GM10248 (cell line): Measurements from ENCODE around the gene GRM4.

ENCODE experiments used
- CTCF ChIA-PET: fragments of 300-600 bp; sonication (Branson Sonifier 250); formaldehyde crosslinking; extraction: SDS; loops from one replicate; lab custom pipeline; 2021; ENCODE audit warnings: antibody characterized with exemption; lab: Yijun Ruan, JAX
- POLR2A ChIA-PET: fragments of 350-650 bp; sonication (Branson Sonifier 250); formaldehyde crosslinking; extraction: SDS; loops from one replicate; lab custom pipeline; 2020; ENCODE audit warnings: antibody characterized with exemption; lab: Yijun Ruan, JAX
- DNase-seq: peaks from one replicate; pipeline ENCODE4 v3.0.0; 2012; ENCODE audit errors: extremely low spot score
- TF ChIP-seq, protein P1 (sequence below): IDR thresholded peaks from 2 replicates; pipeline ENCODE4 v1.5.1; 2012; ENCODE audit warnings: mild to moderate bottlenecking, low read depth; ENCODE audit errors: extremely low read depth, missing control alignments, control extremely low read depth

GRM4 gene

GRCh38 chr6:34099878-34100277 is 46.0 kb downstream of the GRM4 start:
- POLR2A ChIA-PET, result no interaction called here
- CTCF ChIA-PET, result interaction anchor here (1.1 kb wide), 1 partner anchor 45 kb away, joined by 3 read pairs; no protein-coding TSS in a partner anchor
- DNase-seq, result no peak
- TF ChIP-seq, protein P1, sequence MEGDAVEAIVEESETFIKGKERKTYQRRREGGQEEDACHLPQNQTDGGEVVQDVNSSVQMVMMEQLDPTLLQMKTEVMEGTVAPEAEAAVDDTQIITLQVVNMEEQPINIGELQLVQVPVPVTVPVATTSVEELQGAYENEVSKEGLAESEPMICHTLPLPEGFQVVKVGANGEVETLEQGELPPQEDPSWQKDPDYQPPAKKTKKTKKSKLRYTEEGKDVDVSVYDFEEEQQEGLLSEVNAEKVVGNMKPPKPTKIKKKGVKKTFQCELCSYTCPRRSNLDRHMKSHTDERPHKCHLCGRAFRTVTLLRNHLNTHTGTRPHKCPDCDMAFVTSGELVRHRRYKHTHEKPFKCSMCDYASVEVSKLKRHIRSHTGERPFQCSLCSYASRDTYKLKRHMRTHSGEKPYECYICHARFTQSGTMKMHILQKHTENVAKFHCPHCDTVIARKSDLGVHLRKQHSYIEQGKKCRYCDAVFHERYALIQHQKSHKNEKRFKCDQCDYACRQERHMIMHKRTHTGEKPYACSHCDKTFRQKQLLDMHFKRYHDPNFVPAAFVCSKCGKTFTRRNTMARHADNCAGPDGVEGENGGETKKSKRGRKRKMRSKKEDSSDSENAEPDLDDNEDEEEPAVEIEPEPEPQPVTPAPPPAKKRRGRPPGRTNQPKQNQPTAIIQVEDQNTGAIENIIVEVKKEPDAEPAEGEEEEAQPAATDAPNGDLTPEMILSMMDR, result no peak

- TF ChIP-seq, protein P1, result no peak
- no peak for DNase-seq
- ChIA-PET POLR2A (no interaction called here), CTCF (no interaction called here)
These were observed 47.6 kb downstream of the GRM4 start for GRCh38 chr6:34098045-34098936.

DNA sequence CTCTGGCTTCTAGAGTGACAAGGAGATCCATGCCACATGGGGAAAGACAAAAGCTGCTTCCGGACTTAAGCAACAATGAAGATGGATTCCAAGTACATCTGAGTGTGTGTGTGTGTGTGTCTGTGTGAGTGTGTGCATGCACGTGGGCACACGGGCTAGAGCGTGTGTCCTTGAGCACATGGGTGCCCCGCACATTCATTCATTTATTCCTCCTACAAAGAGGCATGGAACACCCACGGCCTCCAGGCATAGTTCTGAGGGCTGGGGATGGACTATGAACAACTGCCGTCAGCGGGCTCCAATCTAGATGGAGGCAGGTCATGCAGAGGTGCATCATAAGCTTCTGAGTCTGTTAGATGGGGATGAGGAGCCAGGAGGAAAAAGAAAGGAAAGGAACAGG is 49.1 kb downstream of the GRM4 start:
- POLR2A ChIA-PET, result no interaction called here
- TF ChIP-seq, protein P1, result no peak
- no peak for DNase-seq
- CTCF ChIA-PET, result no interaction called here

DNA sequence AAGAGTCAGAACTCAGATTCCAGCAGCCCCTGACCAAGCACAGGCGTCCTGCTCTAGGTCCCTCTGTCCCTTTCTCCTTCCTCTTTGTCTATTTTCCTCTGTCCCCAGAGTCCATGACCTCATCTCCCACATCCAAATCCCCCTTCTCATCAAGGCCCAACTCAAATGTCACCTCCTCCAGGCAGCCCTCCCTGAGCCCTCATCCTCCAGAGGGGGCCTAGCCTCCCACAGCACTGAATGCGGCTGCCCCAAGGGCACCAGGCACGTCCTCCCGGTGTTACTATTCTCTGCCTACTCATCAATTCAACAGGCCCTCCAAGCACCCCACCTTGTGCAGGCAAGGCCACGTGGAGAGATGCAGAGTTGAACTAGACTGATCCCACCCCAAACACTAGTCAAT is 49.7 kb downstream of the GRM4 start:
- TF ChIP-seq, protein P1, result no peak
- CTCF ChIA-PET, result no interaction called here
- POLR2A ChIA-PET, result no interaction called here
- no peak for DNase-seq

DNA sequence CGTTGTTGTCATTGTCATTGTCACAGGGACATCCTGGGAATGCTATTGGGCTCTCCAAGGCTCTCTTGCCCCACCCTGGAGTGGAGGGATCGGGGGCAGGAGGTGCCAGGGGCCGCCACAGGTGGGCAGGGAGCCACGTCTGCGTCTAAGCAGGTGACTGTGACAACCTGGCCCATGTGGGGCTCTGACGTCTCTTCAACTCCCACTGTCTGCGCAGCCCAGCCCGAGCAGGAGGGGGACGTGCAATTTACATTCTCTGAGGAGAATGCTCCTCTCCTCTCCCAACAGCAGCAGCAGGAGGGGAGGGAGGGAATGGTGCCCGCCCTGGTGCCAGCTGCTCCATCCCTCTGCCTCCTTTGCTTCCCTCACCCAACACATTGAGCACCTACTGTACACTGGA is 50.1 kb downstream of the GRM4 start:
- DNase-seq, result no peak
- TF ChIP-seq, protein P1, result no peak
- ChIA-PET POLR2A (no interaction called here), CTCF (no interaction called here)

- POLR2A ChIA-PET, result no interaction called here
- no peak for DNase-seq
- TF ChIP-seq, protein P1, result no peak
- CTCF ChIA-PET, result no interaction called here
These were observed 50.8 kb downstream of the GRM4 start for GRCh38 chr6:34095136-34095505.
